Raji (cell line): ENCODE measurements around the gene PFKL.

Experiments used
- POLR2A ChIP-seq: IDR thresholded peaks from 2 replicates; pipeline ENCODE4 v1.6.1; 2011; ENCODE audit warnings: low read depth, low read length, control low read depth; ENCODE audit not compliant: insufficient read depth

PFKL gene

GRCh38 chr21:44335266-44336059 lies 35.6 kb downstream of the PFKL start:
- TF ChIP-seq POLR2A = no peak

DNA sequence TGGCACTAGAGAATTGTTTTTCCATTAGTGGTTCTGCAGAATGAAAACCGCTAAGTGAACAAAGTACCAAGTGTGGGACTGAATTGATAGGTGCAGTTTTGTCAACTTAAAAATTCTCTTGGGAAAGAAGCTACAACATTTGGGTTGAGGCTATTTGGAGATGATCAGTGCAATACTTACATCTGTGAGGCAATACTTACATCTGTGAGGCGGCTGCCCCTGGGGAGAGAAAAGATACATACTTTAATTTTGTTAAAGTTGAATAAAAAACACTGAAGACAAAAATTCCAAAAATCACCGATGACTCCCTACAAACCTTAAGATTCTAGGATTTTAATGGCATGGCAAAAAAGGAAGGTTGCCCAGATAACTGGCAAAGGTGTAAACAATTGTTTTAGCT lies 37.6 kb downstream of the PFKL start:
- TF ChIP-seq POLR2A = no peak

DNA sequence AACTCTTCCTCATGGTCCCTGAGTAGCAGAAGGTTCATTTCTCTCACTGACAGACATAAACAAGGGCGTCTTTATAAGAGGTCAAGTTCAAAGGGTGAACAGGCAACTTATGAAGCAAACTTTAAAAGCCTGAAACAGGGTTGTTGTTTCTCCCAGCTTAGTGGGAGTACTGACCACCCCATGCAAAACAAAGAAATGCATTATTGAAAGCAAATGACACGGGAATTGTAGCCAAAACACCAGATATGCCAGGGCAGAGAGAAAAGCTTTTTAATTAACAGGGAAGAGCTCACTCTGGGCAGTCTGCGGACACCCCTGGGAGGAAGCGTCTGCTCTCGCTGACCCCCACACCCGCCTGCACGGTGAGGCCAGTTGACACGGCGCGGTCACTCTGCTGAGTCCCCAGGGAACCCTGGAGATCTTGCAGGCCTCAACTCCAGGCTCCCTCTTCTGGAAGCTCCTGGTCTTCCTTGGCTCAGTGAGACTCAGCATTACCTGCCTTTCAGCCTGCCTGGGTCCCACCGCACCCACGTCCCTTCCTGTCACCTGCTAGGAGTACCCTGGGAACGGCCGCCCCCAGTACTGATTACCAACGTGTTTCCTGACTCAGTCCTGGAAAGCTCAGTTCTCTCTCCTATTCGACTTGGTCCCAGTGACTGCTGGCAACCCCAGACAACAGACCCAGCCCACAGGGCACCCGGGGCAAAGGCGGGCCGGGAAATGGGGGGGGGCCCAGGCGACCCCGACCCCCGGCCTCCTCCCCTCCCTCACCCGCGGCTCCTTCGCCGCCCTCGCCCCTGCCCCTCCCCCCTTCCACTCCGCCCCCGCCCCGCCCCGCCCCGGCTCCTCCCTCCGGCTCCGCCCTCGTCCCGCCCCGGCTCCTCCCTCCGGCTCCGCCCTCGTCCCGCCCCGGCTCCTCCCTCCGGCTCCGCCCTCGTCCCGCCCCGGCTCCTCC lies 38.4 kb downstream of the PFKL start:
- no peak for TF ChIP-seq POLR2A

DNA sequence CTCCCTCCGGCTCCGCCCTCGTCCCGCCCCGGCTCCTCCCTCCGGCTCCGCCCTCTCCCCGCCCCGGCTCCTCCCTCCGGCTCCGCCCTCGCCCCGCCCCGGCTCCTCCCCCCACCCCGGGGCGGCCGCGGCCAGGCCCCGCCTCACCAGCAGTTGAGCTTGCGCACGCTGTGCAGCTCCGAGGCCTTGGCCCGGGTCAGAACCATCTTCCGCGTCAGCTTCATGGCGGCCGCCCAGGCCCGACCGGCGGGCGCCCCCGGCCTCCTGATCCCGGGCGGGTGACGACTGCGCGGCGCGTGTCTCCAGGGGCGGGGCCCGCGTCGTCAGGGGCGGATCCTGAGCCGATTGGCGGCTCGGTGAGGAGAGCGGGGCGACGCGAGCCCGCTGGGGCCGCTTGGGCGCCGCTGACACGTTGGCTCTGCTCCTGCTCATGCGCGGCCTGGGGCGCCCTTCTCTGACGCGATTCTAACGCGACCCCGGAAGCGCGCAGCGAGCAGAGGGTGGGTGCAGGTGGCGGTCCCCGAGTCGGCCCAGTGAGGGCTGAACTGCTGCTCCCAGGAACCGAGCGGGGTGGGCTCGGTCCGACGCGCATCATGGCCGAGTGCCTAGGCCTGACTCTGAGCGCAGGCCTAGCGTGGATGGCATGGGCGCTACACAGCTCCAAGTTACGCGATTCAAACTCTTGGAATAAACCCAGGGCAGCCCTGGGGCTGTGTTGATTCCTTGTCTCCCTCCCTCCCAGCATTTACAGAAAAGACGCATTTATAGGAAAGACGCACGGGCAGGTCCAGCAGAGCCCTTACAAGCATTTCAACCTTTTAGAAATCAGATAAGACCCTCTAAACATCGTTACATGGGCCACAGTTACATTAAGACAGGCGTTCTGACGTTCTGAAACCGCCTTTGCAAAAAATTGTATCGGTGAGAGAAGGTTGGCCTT lies 39.4 kb downstream of the PFKL start, which contains the start of gene CFAP410:
CFAP410 (minus strand) TSS at position 420 of the 940 bp plus-strand sequence; CDS start at position 224, 196 bp downstream.
- TF ChIP-seq POLR2A = peak; percentile 97

DNA sequence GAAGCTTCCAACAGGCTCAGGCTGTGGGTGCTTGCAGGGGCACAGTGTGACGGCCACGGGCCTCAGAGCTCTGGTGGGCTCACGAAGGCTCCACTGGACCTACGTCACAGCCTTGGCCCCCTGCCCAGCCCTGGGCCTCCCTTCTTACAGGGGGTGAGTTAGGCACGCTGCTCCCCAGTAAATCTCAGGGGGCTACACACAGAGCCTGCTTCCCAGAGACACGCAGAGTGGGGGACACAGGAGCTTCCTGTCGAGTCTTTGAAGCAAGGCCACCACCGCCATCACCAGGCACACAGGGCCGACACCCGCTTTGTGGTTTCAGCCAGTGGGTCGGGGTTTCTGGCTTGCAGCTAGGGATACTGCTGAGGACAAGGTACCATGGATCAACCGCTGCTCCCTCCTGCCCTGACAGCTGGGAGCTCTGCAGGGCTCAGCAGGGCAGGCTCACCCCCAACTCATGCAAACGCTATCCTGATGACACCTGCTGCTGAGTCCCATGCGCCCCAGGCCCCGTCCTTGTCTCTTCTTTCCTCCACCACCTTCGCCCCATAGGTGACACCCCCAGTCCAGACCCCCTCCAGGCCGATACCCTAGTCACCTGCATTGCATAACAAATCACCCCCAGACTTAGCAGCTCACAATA lies 44.8 kb downstream of the PFKL start:
- no peak for TF ChIP-seq POLR2A

GRCh38 chr21:44345495-44345894 lies 45.6 kb downstream of the PFKL start:
- TF ChIP-seq POLR2A = no peak

DNA sequence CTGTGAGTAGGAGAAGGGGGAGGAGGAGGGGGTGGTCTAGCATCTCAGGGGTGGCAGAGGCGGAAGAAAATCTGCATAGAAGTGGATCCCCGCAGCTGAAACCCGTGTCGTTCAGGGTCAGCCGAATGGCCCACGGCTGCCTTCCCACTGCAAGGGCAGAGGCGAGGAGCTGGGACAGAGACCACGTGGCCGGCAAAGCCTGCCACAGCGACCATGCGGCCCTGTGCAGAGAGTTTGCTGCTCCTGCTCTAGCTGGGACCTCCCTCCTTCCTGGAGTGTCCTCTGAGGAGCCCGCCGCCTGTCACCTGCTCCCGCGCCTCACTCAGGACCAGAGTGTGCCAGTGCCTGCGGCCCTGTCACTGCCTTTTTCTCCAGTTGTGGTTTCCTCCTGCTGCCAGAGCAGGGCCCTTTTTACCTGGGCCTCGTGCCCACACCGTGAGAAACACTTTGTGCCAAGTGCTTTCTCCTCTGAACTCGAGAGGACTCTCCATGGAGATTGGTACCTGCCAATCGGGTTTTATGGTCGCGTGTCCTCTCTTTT lies 48.1 kb downstream of the PFKL start:
- no peak for TF ChIP-seq POLR2A

DNA sequence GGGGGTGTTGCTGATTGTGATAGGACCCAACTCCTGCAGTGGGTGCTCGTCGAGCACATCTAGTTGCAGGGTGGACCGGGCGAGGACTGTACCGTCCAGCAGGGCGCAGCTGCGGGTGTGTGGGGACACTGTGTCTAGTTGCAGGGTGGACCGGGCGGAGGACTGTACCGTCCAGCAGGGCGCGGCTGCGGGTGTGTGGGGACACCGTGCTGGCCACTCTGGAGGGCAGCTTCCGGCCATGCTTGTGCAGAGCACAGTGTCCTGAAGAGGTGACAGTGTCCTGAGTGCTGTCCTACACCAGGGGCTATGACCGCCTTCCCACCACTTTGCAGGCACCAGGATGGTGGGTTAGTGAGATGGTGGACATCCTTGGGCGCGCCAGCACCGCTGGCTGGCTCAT lies 49.0 kb downstream of the PFKL start:
- TF ChIP-seq POLR2A = no peak

DNA sequence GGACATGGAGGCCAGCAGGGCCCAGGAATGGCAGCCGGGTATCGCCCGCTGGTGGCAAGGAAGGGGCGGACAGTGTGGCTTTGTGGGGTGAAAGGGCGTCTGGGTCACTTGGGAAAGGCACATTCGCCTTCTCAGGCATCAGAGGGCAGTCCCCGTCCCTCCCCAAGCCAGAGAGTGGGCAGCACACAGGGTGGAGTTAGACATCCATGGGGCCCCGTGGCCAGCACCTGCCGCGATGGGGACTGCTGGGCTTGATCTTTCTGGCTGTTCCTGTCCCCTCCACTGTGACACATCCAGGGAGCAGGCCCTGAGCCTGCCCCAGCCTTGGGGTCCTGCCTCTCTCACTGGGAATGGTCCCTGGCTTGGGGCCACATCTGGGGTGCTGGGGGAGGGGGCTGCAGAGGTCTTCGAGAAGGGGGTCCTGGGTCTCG lies 49.6 kb downstream of the PFKL start:
- TF ChIP-seq POLR2A = no peak

DNA sequence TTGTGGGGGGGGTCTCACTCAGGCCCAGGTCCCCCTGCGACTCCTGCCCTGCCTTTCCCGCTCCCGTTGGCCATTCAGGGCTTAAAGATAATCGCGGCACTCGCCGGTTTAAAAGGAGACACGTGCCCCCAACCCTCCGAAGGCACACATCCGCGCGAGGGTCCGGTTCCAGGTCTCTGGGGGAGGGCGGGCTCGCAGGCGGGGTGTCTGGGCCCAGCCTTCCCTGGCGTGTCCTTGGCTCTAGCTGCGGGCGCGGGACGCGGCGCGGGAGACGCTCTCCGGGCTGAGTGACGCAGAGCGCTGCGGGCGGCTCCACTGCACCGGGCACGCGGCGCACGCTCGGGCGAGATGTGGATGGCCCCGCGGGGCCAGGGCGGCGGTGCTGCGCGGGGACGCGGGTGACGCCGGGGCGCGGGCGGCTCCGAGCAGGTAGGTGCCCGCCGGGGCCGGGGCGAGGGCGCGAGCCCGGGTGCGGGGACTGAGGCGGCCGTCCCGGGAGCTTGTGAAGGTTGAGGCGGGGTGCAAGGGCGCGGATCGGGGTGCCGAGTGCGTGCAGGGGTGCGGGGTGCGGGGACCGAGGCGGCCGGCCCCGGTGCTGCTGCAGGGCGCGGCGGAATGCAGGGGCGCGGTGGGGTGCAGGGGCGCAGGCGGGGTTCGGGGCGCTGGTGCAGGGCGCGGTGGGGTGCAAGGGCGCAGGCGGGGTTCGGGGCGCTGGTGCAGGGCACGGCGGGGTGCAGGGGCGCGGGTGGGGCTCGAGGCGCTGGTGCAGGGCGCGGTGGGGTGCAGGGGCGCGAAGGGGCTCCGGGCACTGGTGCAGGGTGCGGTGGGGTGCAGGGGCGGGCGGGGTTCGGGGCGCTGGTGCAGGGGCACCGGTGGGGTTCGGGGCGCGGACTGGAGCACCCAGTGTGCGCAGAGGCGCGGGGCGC lies 50.3 kb downstream of the PFKL start:
- TF ChIP-seq POLR2A = no peak

DNA sequence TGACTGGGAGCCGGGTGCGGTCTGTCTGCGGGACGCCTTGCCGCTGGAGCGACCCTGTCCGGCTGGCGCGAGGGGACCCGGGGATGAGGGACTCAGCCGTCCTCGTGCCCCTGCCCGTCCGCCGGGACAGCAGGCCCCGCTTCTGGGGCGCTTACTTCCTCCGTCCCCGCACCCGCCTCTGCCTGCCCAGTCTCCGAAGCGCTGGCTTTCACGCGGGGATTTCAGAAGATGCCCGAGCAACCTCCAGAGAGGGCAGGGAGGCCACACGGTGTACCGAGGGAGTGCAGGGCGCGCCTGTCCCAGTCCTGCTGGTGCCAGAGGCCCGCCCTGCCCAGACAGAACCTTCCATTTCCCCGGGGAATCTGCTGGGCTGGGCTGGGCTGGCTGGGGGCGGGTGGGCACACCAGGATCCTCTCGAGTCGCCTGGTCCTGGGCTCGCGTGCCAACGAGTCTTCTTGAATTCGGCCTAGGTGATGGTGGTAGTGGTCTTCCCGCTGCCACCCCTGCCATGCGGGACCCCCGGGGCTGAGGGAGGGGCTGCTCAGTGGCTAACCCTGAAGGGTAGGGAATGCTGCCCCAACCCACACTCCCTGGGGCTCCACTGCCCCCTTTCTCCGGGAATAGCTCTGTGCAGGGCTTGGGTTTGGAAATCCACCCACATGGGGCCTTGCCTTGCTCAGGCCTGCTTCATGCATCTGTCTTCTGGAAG lies 51.1 kb downstream of the PFKL start:
- TF ChIP-seq POLR2A = no peak

DNA sequence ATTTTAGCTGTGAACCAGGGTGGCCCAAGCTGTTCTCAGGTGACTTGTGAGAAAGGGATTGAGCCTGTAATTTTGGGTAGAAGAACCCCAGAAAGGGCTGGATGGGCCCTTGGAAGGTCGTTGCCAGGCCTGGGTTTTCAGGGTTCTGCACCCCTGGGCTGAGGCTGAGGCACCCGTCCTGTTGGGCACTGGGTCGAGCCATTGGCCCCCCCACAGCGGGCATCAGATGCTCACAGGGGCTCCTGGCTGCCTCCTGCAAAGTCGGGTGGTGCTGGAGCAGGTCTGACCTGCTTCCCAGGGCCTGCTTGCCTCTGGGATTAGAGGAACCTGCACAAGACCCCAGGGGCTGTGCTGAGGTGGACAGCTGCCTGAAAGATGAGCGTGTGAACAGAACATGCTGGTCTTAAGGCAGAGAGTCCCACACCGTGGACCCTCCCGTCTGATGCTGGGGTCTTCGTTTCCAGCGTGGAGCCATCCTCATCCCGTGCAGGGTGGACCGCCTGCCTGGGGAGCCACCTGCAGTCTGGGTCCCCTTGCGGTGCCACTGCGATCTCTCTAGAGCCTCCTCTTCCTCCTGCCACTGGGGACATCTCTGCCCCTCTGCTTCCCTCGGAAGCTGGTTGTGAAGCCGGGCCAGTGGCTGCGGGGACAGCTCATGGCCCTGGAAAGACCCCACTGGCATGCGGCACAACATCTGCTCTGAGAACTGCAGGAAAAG lies 51.8 kb downstream of the PFKL start:
- TF ChIP-seq POLR2A = no peak
